ENCODE data around the gene MEX3C. TPM values are rescaled to one million over a fixed set of nuclear protein-coding genes. Genes with fewer than 3 reads are reported as not detected.
A peak's percentile ranks its signal among the peaks of the same experiment; 100 is the strongest.

The MEX3C gene
- total RNA-seq, 1 experiment from 2014 or later = 81.9 TPM

- Mint-ChIP-seq H3K4me3 (ENCODE audit: unreplicated experiment) (no peak overlapping the region), H3K27me3 (ENCODE audit: insufficient read depth, unreplicated experiment) (no peaks in the 10 kb centered on the region), H3K36me3 (ENCODE audit: insufficient read depth, unreplicated experiment) (no peaks in the 10 kb centered on the region), H3K4me1 (ENCODE audit: insufficient read depth, unreplicated experiment) (peaks cover 45% of the 10 kb centered on the region), H3K27ac (ENCODE audit: low read depth, unreplicated experiment) (peak overlapping the region; percentile 42), H3K9me3 (ENCODE audit: unreplicated experiment) (no peaks in the 10 kb centered on the region)
- POLR2A ChIA-PET = interaction anchor here (1.0 to 9.0 kb wide), 6 partner anchors 9 to 162 kb away, joined by 3 to 262 read pairs (median 4); partner anchors contain the start of gene SMAD4
- no TSS peak for BruUV-seq (replicated peaks)
- DNase-seq (ENCODE audit: unreplicated experiment) = no peak
- TF ChIP-seq, protein P1, sequence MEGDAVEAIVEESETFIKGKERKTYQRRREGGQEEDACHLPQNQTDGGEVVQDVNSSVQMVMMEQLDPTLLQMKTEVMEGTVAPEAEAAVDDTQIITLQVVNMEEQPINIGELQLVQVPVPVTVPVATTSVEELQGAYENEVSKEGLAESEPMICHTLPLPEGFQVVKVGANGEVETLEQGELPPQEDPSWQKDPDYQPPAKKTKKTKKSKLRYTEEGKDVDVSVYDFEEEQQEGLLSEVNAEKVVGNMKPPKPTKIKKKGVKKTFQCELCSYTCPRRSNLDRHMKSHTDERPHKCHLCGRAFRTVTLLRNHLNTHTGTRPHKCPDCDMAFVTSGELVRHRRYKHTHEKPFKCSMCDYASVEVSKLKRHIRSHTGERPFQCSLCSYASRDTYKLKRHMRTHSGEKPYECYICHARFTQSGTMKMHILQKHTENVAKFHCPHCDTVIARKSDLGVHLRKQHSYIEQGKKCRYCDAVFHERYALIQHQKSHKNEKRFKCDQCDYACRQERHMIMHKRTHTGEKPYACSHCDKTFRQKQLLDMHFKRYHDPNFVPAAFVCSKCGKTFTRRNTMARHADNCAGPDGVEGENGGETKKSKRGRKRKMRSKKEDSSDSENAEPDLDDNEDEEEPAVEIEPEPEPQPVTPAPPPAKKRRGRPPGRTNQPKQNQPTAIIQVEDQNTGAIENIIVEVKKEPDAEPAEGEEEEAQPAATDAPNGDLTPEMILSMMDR (IDR thresholded peaks at IDR 0.05; ENCODE audit: unreplicated experiment) = no peak
- intact Hi-C loops (cut with micrococcal nuclease) = no loop called here
- CTCF ChIA-PET = interaction anchor here (0.8 to 1.2 kb wide), 3 partner anchors 10 to 54 kb away, joined by 3 to 4 read pairs (median 4); no protein-coding TSS in a partner anchor
These were observed 5.5 kb downstream of the MEX3C start for GRCh38 chr18:51192026-51192425.

- CTCF ChIA-PET = no interaction called here
- POLR2A ChIA-PET = interaction anchor here (0.7 to 1.7 kb wide), 7 partner anchors 9 to 161 kb away, joined by 3 to 5 read pairs (median 3); partner anchors contain the start of gene SMAD4
- BruUV-seq (replicated peaks) = no TSS peak
These were observed 6.3 kb downstream of the MEX3C start for GRCh38 chr18:51191128-51191717.

GRCh38 chr18:51190000-51190399 is 7.5 kb downstream of the MEX3C start:
- ChIA-PET CTCF (no interaction called here), POLR2A (no interaction called here)
- Mint-ChIP-seq H3K9me3 (ENCODE audit: unreplicated experiment) (no peaks in the 10 kb centered on the region), H3K4me1 (ENCODE audit: insufficient read depth, unreplicated experiment) (peaks cover 62% of the 10 kb centered on the region), H3K36me3 (ENCODE audit: insufficient read depth, unreplicated experiment) (no peaks in the 10 kb centered on the region), H3K27me3 (ENCODE audit: insufficient read depth, unreplicated experiment) (no peaks in the 10 kb centered on the region), H3K4me3 (ENCODE audit: unreplicated experiment) (no peak overlapping the region), H3K27ac (ENCODE audit: low read depth, unreplicated experiment) (no peak overlapping the region)
- TF ChIP-seq, protein P1 (IDR thresholded peaks at IDR 0.05; ENCODE audit: unreplicated experiment) = no peak
- no peak for DNase-seq (ENCODE audit: unreplicated experiment)
- BruUV-seq (replicated peaks) = no TSS peak
- intact Hi-C loops (cut with micrococcal nuclease) = no loop called here

More at GRCh38 chr18:51191128-51191717, 6.3 kb downstream of the MEX3C start:
- no peak overlapping the region for H3K4me3 Mint-ChIP-seq (ENCODE audit: unreplicated experiment)
- H3K27ac Mint-ChIP-seq (ENCODE audit: low read depth, unreplicated experiment) = peak overlapping the region; percentile 42
- intact Hi-C loops (cut with micrococcal nuclease) = no loop called here
- no peaks in the 10 kb centered on the region for H3K9me3 Mint-ChIP-seq (ENCODE audit: unreplicated experiment)
- no peak for DNase-seq (ENCODE audit: unreplicated experiment)
- TF ChIP-seq, protein P1 (IDR thresholded peaks at IDR 0.05; ENCODE audit: unreplicated experiment) = no peak
- H3K4me1 Mint-ChIP-seq (ENCODE audit: insufficient read depth, unreplicated experiment) = peaks cover 53% of the 10 kb centered on the region
- H3K27me3 Mint-ChIP-seq (ENCODE audit: insufficient read depth, unreplicated experiment) = no peaks in the 10 kb centered on the region
- H3K36me3 Mint-ChIP-seq (ENCODE audit: insufficient read depth, unreplicated experiment) = no peaks in the 10 kb centered on the region

DNA sequence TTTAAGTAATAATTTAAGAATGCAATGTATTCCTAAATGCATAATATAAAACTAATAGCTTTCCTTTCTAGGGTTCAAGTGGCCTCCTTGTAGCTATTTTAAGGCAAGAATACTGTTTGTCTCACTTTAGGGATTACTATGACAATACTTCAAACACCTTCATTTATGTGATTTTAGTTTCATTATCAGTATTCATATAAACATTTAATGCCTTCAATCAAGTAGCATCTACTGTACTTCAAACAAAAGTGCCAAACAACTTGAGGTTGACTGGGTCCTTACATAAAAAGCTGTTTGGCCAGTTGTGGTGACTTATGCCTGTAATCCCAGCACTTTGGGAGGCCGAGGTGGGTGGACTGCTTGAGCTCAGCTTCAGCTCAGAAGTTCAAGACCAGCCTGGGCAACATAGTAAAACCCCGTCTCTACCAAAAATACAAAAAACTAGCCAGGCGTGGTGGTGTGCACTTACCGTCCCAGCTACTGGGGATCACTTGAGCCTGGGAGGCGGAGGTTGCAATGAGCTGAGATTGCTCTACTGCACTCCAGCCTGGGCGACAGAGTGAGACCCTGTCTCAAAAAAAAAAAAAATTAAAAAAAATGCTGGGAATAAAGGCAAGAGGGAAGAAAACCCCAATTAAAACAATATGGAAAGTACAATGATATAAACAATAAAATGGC is 9.3 kb downstream of the MEX3C start:
- no peaks in the 10 kb centered on the region for H3K9me3 Mint-ChIP-seq (ENCODE audit: unreplicated experiment)
- TF ChIP-seq, protein P1 (IDR thresholded peaks at IDR 0.05; ENCODE audit: unreplicated experiment) = no peak
- ChIA-PET CTCF (interaction anchor here (1.2 to 1.9 kb wide), 2 partner anchors 25 to 89 kb away, joined by 3 to 5 read pairs; no protein-coding TSS in a partner anchor), POLR2A (interaction anchor here (0.6 to 1.8 kb wide), 5 partner anchors 9 to 158 kb away, joined by 3 to 5 read pairs (median 4); partner anchors contain the start of genes MEX3C and SMAD4)
- BruUV-seq (replicated peaks) = no TSS peak
- H3K4me3 Mint-ChIP-seq (ENCODE audit: unreplicated experiment) = no peak overlapping the region
- intact Hi-C loops (cut with micrococcal nuclease) = no loop called here
- no peaks in the 10 kb centered on the region for H3K27me3 Mint-ChIP-seq (ENCODE audit: insufficient read depth, unreplicated experiment)
- no peak overlapping the region for H3K27ac Mint-ChIP-seq (ENCODE audit: low read depth, unreplicated experiment)
- no peak for DNase-seq (ENCODE audit: unreplicated experiment)
- H3K4me1 Mint-ChIP-seq (ENCODE audit: insufficient read depth, unreplicated experiment) = peaks cover 46% of the 10 kb centered on the region
- no peaks in the 10 kb centered on the region for H3K36me3 Mint-ChIP-seq (ENCODE audit: insufficient read depth, unreplicated experiment)

Data from MCF 10A (cell line).